Fibroblast of peridontal ligament (primary cell): ENCODE results near the gene IGSF3.
"Not testable (repeated sequence)": the region's sequence is repeated elsewhere in the genome, so short reads cannot be mapped to it uniquely, and the experiment has no call there.

Experiments
- DNase-seq: peaks from one replicate; pipeline ENCODE4 v3.0.0-alpha.2; 2010; ENCODE audit errors: extremely low read depth

The IGSF3 gene

DNA sequence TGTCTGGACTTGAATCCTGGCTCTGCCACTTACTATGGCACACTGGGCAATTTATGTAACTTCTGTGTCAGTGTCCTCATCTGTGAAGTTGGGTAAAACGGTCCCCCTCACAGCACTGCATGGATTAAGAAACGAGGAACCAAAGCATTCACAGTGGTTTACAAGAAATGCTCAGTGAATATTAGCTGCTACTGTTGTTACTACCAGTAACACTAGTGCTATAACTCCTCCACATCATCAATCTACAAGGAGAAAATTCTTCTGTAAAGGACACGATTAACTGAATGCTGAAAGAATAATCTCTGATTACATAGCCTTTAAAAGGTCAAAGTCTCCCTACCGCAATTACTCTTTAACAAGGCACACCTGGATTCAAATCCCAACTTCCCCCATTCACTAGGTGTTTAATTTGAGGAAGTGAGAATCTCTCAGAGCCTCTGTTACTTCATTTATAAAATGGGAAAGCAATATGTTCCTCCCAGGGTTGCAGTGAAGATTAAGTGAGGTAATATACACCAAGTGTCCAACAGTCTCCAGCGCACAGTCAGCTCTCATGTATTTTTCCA lies 70.7 kb downstream of the IGSF3 start:
- DNase-seq = not testable (repeated sequence)

DNA sequence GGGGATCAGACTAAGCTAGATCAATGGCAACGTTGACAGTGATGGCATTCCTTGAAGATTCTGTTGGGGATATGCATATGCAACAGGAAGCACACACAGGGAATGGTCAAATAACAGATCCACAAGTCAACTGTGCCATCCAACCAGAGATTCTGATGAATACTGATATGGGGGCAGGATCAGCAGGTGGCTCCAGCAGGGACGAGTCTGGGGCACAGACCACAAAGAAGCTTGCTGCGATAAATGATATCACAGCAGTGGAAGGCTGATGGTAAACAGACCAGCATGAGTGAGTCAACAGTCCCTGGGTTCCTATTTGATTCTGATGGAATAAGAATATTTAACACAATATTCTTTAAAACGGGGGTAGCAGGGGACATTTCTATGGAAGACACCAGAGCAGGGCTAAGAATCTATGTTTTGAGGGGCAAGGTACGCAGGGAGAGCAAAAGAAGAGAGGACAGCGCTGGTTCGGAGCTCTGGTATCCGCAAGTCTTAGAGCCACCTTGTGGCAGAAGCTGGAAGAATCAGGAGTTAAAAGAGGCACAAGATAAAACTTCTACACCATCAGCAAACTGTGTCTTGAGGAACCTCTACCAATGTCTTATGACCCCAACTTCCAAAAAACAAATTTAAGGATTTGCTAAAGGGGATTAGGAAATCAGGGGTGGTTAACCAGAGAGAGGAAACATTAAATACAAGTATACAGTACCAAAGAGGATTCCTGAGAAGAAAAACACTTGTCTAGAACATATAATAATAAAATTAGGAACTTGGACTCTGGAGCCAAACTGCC lies 71.4 kb downstream of the IGSF3 start:
- DNase-seq = peak; percentile 52

- peak; percentile 17 for DNase-seq
Measured at GRCh38 chr1:116595065-116595840, 72.3 kb downstream of the IGSF3 start.

- DNase-seq = not testable (repeated sequence)
Measured at GRCh38 chr1:116593977-116594376, 73.6 kb downstream of the IGSF3 start.

DNA sequence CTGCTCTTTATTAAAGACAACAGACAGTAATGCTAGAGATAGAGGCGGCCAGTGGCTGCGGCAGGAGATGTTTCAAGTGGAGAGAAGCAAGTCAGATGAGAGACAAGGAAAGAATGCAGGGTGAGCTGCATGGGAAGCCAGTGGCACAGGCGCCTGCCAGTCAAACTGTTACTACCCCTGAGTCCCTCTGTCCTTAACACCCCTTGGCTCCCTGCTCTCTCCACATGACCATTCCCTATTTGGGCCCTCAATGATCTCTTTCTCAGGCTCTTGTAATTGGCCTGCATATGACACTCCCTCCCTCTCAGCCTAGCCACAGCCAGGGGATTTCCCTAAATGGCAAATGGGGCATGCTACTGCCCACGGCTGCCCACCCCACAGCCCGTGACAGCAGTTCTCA lies 74.1 kb downstream of the IGSF3 start:
- not testable (repeated sequence) for DNase-seq

GRCh38 chr1:116591951-116592605 lies 75.5 kb downstream of the IGSF3 start:
- DNase-seq = not testable (repeated sequence)

DNA sequence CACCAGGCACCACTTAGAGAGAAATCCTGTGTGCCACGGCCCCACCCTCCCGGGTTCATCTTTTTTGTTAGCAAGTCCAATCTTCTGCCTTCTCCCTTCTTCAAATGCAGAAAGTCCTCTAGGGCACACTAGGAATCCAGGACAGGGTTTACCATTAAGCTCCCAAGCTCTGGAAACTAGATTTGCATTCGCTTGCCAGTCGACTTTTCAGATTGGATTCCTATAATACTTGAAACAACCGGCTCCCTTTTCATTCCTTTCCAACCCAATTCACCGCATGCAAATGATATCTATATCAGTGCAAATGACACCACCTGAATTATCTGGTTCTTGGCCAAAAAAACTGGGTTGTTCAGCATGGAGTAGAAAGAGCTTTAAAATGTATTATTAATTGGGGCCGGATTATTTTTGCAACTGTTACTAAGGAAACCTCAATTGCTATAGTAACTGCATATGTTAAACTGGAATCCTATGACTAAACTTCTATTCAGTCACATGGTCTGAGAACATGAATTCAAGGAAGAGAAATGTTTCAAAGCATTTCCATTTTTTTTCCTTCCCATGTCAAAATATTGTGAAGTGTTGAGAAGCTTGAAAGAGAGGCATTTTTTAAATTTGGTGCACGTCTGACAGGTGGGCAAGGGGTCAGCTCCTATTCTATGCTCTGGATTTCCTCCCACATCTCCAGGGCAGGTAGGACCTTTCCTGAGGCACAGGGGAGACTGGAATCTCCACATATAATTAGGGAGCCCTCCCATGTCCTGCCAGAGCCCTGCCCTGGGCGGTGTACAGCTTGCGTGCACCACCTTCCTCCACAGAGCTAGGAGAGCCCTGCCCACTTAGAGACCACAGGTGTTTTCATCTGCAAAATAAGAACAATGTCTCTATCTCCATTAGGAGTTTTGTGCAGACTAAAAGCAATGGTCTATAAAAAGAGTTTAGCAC lies 76.3 kb downstream of the IGSF3 start:
- DNase-seq = not testable (repeated sequence)

GRCh38 chr1:116590359-116591005 lies 77.1 kb downstream of the IGSF3 start:
- DNase-seq = not testable (repeated sequence)

GRCh38 chr1:116589101-116589735 lies 78.3 kb downstream of the IGSF3 start:
- DNase-seq = not testable (repeated sequence)

GRCh38 chr1:116587501-116588227 lies 79.9 kb downstream of the IGSF3 start:
- no peak for DNase-seq

DNA sequence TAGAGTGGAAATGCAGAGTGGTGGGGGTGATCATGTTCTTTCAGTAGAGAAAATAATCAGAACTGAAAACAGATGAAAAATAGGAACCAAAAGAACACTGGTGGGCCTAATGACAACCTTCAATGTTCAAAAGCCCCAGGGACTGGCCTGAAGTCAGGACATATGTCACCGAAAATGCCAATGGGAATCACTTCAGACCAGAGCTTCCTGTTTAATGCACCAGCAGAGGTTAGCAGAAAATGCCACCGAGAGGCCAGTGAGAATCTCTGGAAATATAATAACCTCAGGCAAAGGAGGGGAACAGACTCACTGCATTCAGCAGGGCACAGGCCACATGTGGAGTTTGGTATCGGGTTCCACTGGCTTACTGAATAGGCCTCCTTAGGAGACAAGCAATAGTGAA lies 80.8 kb downstream of the IGSF3 start:
- DNase-seq = no peak

DNA sequence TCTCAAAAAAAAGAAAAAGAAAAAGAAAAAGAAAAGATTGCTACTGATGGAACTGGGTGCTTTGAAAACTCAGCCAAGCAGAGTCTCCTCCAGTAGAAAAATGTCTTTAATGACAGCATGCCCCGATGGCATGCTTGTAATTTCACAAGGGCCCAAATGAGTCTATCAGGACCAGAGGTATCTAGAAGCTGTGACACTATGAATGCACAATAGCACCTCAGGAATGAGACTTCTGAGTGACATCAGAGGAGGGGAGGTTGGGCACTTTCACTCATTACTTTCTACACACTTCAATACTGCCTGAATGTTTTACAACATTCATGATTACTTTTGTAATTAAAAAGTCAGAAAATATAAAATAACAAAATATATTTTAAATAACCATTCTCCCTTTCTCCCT lies 81.6 kb downstream of the IGSF3 start:
- no peak for DNase-seq

DNA sequence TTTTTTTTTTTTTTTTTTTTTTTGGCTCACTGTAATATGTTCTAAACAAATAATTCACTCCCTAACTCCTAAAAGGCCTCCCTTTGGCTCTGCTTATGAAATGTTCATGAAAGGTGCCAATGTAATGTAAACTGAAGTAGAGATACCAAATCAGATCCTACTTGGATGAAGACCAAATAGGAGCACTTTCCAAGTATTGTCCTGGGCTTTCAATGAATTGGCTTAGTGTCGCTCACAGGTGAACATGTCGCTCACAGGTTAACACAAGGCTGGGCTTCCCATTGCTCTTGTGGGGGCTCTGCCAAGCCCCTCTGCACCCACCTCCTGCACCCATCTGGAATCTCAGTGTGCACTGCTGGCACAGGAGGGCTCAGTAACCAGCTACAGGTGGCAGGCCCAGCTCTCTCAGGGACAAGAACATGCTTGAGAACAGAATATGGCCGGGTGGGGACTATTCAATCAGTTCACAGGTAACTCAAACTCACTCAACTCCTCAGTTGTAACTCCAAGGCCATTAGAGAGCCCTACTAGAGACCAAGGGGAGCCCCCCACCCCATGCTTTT lies 86.1 kb downstream of the IGSF3 start:
- DNase-seq = no peak

GRCh38 chr1:116580446-116581322 lies 86.8 kb downstream of the IGSF3 start:
- no peak for DNase-seq

- no peak for DNase-seq
Measured at GRCh38 chr1:116579259-116579875, 88.2 kb downstream of the IGSF3 start.

DNA sequence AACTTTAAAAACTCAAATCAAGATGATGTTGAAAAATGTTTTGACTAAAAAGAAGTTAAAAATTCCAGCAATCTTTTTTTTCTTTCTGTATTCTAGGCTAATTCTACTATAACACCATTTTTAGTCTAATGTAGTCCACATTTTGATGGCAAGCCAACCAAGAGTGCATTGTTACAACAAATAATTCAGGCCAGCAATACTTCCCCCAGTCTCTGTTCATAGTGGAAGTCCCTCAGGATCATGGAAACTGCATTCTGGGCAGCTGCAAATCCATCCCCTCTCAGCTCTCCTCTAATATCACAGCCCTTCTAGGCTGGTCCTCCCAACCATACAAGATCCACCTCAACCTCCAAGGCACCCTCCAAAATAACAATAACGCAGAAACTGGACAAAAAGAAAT lies 89.0 kb downstream of the IGSF3 start:
- no peak for DNase-seq

GRCh38 chr1:116577759-116578314 lies 89.7 kb downstream of the IGSF3 start:
- no peak for DNase-seq
